Heart left ventricle (tissue), 16 donors: ENCODE results near the gene POMGNT1. TPM values are rescaled to one million over a fixed set of nuclear protein-coding genes. Genes with fewer than 3 reads are reported as not detected.

ENCODE experiments used
- ATAC-seq, 4 donors: fragments of 200-7000 bp; cut with Tn5 transposase; one replicate each; pipeline ENCODE4 v1.9.1; 2020 to 2022; ENCODE audit warnings: moderate library complexity in 4 of 4, mild to moderate bottlenecking in 3 of 4, moderate number of reproducible peaks in 1 of 4
- DNase-seq, 5 donors: peaks; one replicate each; pipeline ENCODE4 v3.0.0-alpha.2; 2020
- H3K27ac ChIP-seq, 12 donors: fragments of 200-600 bp; sonication (generic) in 4 of 12; one replicate each; pipeline versions ENCODE4 v1.5.0 to v1.8.0; 2016 to 2022; ENCODE audit warnings: mild to moderate bottlenecking in 2 of 12
- H3K27me3 ChIP-seq, 9 donors: fragments of 200-600 bp; sonication (generic) in 2 of 9; one replicate each; pipeline versions ENCODE4 v1.5.1 to v1.8.0; 2016 to 2022; ENCODE audit warnings: mild to moderate bottlenecking in 3 of 9
- H3K36me3 ChIP-seq, 9 donors: fragments of 200-600 bp; sonication (generic) in 2 of 9; one replicate each; pipeline versions ENCODE4 v1.5.0 to v1.8.0; 2018 to 2022; ENCODE audit warnings: mild to moderate bottlenecking in 2 of 9
- H3K4me1 ChIP-seq, 12 donors: fragments of 200-600 bp; sonication (generic) in 4 of 12; one replicate each; pipeline versions ENCODE4 v1.5.0 to v1.8.0; 2016 to 2022; ENCODE audit warnings: mild to moderate bottlenecking in 3 of 12
- H3K4me3 ChIP-seq, 12 donors: fragments of 200-600 bp; sonication (generic) in 4 of 12; one replicate each; pipeline versions ENCODE4 v1.5.0 to v1.8.0; 2017 to 2022; ENCODE audit warnings: mild to moderate bottlenecking in 9 of 12, moderate library complexity in 4 of 12
- H3K9me3 ChIP-seq, 12 donors: fragments of 200-600 bp; sonication (generic) in 4 of 12; one replicate each; pipeline versions ENCODE4 v1.5.0 to v1.8.0; 2016 to 2022; ENCODE audit warnings: mild to moderate bottlenecking in 1 of 12
- CTCF ChIP-seq, 12 donors: fragments of 200-600 bp; sonication (generic) in 4 of 12; IDR thresholded peaks; one replicate each; pipeline versions ENCODE4 v1.5.0 to v1.8.0; 2018 to 2022; ENCODE audit warnings: antibody characterized with exemption in 12 of 12, mild to moderate bottlenecking in 5 of 12
- POLR2A ChIP-seq, 2 donors: fragments of 450-650 bp; IDR thresholded peaks; one replicate each; pipeline ENCODE4 v1.6.1; 2017; ENCODE audit warnings: antibody characterized with exemption in 2 of 2, mild to moderate bottlenecking in 2 of 2, moderate library complexity in 2 of 2
- WGBS, 4 donors: extraction: QIAGEN DNeasy Blood & Tissue Kit in 2 of 4; methylation state at CpG; one replicate each; pipeline versions ENCODE4 v1.1.5 to v1.1.7; 2013 to 2018; 5-methylcytosine and 5-hydroxymethylcytosine counted together
- intact Hi-C, 10 donors: fragments of 100-400 bp; cut with DNase I; formaldehyde crosslinking; loops; one replicate each; pipeline versions ENCODE4 v1.11.1 to v1.14.2; 2022
- polyA plus RNA-seq, 2 donors: library from polyadenylated mRNA; stranded (reverse); fragments of 200-250 nt; gene quantifications; one replicate each; pipeline ENCODE4 v1.2.3, GENCODE V29; 2013
- total RNA-seq, 9 donors: library from RNA; depleted of rRNA in 2 of 9; stranded (reverse); fragments of >200 nt in 2 of 9; fragmentation: NEBNext Ultra II Directional in 3 of 9; extraction: Animal tissue kit (Norgen Biotek cat#: 25700) in 3 of 9; gene quantifications; one replicate each; pipeline versions ENCODE4 v1.1.0 to v1.2.4, GENCODE V29; 2016 to 2023
- donor health status: ischemic (EF 13 %, LVEDD 7.1; RV severe dilation, severe dysfunction).
- donor health status: healthy with polysubstance abuse.
- donor health status: DM: no; HTN: yes; CAD: no.
- donor health status: DM: no; HTN: no; CAD: no.
- donor health status: ischemic (EF 25% LVEDD 6.9; RV normal size, moderate dysfunction).
- donor health status: ischemic (EF 25% LVEDD 5.7; RV mildly dilated, moderate dysfunction).
- donor health status: healthy.
- donor health status: DM: yes; HTN: yes; CAD: no.
- donor health status: ischemic (EF 35%, LVEDD 5.7; RV mildly dilated, moderate dysfunction).
- donor health status: nonischemic (EF 11% LVEDD 7.7; RV severe dilation, severe dysfunction).
- donor health status: DM: yes; HTN: yes; CAD: no.
- donor health status: PGD.
- donor health status: ischemic (EF 29% LVEDD 5.4; RV normal size, mild dysfunction).
- donor health status: nonischemic (EF 23%, LVEDD 6.1; RV moderate dilation, normal function).

POMGNT1 gene
- total and polyA plus RNA-seq, 11 donors, result 85.2 to 203 (median 139) TPM

- H3K4me1 ChIP-seq, result peaks cover 0 to 6% (median 0%) of the 10 kb centered on the region in 12 donors
- DNase-seq, result no peak
- 93 to 98% (median 95%) methylated on average over 1 of the region's 1 CpG for whole genome bisulfite sequencing, 4 donors
- no peak for ATAC-seq
- H3K27ac ChIP-seq, result no peak overlapping the region
- H3K27me3 ChIP-seq, result no peaks in the 10 kb centered on the region
- H3K9me3 ChIP-seq, result no peaks in the 10 kb centered on the region
- no peak overlapping the region for H3K4me3 ChIP-seq
- H3K36me3 ChIP-seq, result no peaks in the 10 kb centered on the region
- intact Hi-C loops, result no loop called here
- TF ChIP-seq CTCF (IDR thresholded peaks at IDR 0.05) (no peak), POLR2A (IDR thresholded peaks at IDR 0.05) (no peak)
Measured at GRCh38 chr1:46160212-46160611, 38.0 kb downstream of the POMGNT1 start.

- TF ChIP-seq CTCF (IDR thresholded peaks at IDR 0.05) (no peak), POLR2A (IDR thresholded peaks at IDR 0.05) (no peak)
Measured at GRCh38 chr1:46159516-46159915, 38.7 kb downstream of the POMGNT1 start.

GRCh38 chr1:46158312-46159281 lies 39.6 kb downstream of the POMGNT1 start:
- WGBS, 4 donors, result 91 to 95% (median 92%) methylated on average over 13 of the region's 13 CpGs
- no peak for DNase-seq
- Histone ChIP-seq H3K4me3 (no peak overlapping the region), H3K27me3 (no peaks in the 10 kb centered on the region), H3K36me3 (no peaks in the 10 kb centered on the region), H3K4me1 (no peaks in the 10 kb centered on the region), H3K27ac (no peak overlapping the region), H3K9me3 (no peaks in the 10 kb centered on the region)
- intact Hi-C loops, result no loop called here
- no peak for ATAC-seq
- TF ChIP-seq POLR2A (IDR thresholded peaks at IDR 0.05), result no peak

More at GRCh38 chr1:46159516-46159915, 38.7 kb downstream of the POMGNT1 start:
- no peak for ATAC-seq
- Histone ChIP-seq H3K4me1 (no peaks in the 10 kb centered on the region), H3K4me3 (no peak overlapping the region), H3K27ac (no peak overlapping the region), H3K36me3 (no peaks in the 10 kb centered on the region), H3K9me3 (no peaks in the 10 kb centered on the region), H3K27me3 (no peaks in the 10 kb centered on the region)
- WGBS, 4 donors, result 62 to 76% (median 68%) methylated on average over 3 of the region's 3 CpGs
- DNase-seq, result no peak
- intact Hi-C loops, result no loop called here

GRCh38 chr1:46157916-46158311 lies 40.3 kb downstream of the POMGNT1 start:
- Histone ChIP-seq H3K4me3 (no peak overlapping the region), H3K36me3 (no peaks in the 10 kb centered on the region), H3K4me1 (no peaks in the 10 kb centered on the region), H3K9me3 (no peaks in the 10 kb centered on the region), H3K27me3 (no peaks in the 10 kb centered on the region), H3K27ac (no peak overlapping the region)
- intact Hi-C loops, result no loop called here
- ATAC-seq (no peak), DNase-seq (no peak)
- WGBS, 4 donors, result 85 to 95% (median 88%) methylated on average over 1 of the region's 1 CpG
- TF ChIP-seq POLR2A (IDR thresholded peaks at IDR 0.05) (no peak), CTCF (IDR thresholded peaks at IDR 0.05) (no peak)
